HG02885 (cell line): ENCODE measurements around the gene CTNNA3.
"Not testable (repeated sequence)": the region's sequence is repeated elsewhere in the genome, so short reads cannot be mapped to it uniquely, and the experiment has no call there.

ENCODE experiments used
- ATAC-seq: cut with Tn5 transposase; IDR thresholded peaks from one replicate; pipeline ENCODE4 v1.9.1; 2021; ENCODE audit warnings: mild to moderate bottlenecking; ENCODE audit not compliant: unreplicated experiment, poor library complexity

Gene CTNNA3

DNA sequence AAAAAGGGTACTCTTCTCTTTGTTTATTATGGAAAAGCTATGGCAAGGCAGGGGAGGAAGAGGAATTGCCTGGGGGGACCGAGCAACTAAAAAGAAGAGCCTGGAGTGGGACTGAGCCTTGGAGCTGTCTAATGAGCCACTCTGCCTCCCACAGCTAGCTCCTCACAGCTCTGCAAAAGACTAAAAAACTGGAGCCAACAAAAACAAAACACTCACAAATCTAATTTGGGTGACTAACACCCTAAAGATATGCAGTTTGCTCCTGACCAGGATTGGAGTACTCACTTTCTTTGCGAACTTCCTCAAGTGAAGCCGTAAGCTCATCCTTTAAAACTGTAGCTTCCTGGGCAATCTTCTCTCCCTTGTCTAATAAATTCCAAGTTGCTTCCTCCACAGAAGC is 89.4 kb downstream of the CTNNA3 start:
- ATAC-seq = no peak

DNA sequence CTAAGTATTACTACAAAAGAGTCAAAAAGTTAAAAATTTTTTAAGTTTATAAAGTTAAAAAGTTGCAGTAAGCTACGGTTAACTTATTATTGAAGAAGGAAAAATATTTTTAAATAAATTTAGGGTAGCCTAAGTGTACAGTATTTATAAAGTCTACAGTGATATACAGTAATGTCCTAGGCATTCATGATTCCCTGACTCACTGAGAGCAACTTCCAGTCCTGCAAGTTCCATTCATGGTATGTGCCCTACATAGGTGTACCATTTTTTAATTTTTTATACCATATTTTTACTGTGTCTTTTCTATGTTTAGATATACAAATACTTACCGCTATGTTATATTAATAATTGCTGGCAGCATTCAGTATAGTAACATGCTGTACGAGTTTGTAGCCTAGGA is 92.3 kb downstream of the CTNNA3 start:
- ATAC-seq = no peak

DNA sequence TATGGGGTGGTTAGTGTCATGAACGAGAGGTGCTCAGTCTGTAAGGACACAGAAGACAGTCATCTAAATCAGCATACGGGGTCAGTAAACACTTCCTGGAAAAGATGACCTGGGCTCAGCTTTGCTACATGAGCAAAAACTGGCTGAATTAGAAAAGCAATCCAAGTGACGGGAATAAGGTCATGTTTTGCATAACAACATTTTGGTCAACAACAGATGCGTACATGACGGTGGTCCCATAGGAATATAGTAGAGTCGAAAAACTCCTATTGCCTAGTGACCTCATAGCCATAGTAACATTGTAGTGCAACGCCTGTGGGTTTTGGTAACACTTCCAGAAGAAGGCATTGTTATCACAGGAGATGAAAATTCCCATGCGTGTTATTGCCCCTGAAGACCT is 92.9 kb downstream of the CTNNA3 start:
- ATAC-seq = no peak

DNA sequence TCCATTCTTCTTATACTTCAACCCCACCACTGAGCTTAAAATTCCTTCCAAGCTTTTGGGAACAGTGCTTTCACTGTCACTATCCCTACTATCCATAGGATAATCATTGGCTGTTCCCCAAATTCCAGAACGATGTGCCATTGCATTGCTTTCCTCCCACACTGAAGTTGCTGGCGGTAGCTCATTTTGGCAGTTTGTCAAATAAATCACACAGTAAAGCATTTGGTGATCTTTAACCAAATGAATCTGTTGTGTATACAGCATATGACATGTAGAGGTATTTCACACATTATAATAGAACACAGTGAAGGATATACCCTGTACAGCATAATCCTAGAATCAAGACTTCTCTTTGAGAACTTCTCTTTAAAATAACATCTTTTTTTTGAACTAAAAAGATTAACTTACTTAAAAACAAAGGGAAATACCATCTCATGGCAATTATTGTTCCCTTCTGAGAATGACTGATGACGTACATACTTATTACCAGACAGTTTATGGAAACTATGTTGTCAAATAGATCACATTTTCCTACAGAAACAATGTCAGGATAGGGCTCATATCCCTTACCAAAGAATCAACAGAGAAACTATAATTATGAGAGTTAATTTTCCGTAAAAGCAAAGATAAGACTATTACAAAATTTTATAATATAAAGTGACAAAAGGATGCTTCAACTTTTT is 93.6 kb downstream of the CTNNA3 start:
- ATAC-seq = no peak

DNA sequence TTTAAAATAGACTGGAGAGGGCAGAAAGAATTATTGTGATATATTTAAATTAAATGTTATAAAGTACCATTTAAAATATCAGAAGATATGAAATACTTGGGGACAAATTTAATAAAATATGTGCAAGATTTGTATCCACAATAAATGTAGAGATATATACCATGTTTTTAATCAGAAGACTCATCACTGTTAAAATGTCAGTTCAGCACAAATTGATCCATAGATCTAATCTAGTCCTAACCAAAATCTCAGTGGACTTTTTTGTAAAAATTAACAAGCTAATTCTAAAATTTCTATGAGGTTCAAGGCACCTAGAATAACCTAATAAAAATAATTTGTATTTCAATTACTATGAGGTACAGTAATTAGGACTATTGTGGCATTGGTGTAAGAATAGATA is 96.4 kb downstream of the CTNNA3 start:
- no peak for ATAC-seq

DNA sequence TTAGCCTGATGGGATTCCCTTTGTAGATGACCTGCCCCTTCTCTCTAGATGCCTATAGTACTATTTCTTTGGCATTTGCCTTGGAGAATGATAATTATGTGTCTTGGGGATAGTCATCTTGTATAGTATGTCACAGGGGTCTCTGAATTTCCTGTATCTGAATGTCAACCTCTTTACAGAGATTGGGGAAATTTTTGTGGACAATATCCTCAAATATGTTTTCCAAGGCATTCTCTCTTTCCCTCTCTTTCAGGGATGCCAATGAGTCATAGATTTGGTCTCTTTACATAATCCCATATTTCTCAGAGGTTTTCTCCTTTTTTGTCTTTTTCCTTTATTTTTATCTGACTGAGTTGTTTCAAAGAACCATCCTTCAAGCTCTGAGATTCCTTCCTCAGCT is 99.4 kb downstream of the CTNNA3 start:
- ATAC-seq = no peak

DNA sequence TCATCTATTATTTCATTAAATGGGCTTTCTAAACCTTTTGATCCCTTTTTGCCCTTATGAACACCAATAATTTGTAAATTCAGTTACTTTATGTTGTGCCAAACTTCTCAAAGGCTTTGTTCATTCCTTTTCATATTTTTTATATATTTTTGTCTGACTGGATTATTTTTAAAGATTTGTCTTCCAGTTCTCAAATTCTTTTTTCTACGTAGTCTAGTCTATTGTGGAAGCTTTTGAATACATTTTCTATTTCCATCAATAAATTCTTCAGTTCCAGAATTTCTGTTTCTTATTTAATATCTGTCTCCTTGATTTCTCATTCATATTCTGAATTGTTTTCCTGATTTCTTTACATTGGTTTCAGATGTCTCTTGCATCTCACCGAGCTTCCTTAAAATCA is 108.2 kb downstream of the CTNNA3 start:
- no peak for ATAC-seq

DNA sequence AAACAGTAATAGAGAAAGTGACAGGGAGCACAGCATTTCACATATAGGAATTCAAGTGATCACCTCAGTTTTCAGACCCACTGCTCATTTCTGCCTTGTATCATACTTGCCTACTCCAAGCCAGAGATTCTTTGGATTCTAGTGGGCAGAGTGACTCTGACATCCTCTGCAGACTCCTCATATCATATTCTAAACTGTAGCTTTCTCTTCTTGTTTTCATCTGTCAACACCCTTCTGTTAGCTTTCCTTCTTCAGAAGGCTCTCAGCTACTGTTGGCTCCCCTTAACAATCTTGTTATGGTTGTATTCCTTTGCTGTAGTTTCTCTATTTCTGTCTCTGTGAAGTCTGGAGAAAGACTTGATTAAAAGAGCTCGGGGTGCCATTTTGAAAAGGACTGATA is 120.5 kb downstream of the CTNNA3 start:
- ATAC-seq = no peak

DNA sequence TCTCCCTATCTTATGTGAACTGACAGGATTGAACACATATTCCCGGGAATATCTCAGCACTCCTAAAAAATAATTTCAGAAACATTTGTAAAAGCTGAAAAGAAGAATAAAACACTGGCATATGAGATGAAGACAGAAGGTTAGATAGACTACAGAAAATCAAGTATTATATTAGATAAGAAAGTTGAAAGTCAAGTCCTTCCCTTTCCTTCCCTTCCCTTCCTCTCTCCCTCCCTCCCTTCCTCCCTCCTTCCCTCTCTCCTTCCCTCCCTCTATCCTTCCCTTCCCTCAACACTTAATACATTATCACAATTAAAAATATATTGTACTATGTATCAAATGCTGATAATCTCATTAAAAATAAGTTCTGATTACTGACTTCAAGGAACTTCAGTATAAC is 122.5 kb downstream of the CTNNA3 start:
- ATAC-seq = no peak

DNA sequence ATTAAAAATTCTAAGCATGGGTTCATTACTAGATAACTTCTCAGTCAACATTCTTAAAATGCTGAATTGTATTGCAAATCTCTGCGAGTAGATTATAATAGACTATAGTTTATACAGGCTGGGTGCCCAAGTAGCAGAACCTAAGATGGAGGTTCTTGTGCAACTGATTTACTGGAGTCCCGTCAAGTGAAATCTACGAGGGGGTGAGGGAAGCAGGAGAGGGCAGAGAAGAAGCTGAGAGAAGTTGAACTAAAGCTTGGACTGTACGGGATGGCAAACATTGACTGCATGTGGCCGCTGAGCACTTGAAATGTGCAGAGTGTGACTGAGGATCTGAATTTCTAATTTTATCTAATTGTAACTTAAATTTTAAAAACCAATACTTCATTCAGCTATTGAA is 124.5 kb downstream of the CTNNA3 start:
- ATAC-seq = no peak

DNA sequence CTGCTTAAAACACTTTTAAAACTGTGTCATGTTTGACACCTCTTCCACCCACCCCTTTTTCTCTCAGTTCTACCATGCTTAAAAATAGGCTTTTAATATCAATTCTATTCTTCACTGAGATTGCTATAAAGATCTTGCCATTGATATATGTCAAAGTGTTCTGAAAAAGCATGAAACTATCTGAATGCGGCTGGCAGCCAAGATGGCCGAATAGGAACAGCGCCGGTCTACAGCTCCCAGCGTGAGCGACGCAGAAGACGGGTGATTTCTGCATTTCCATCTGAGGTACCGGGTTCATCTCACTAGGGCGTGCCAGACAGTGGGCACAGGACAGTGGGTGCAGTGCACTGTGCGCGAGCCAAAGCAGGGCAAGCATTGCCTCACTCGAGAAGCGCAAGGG is 137.7 kb downstream of the CTNNA3 start:
- not testable (repeated sequence) for ATAC-seq

DNA sequence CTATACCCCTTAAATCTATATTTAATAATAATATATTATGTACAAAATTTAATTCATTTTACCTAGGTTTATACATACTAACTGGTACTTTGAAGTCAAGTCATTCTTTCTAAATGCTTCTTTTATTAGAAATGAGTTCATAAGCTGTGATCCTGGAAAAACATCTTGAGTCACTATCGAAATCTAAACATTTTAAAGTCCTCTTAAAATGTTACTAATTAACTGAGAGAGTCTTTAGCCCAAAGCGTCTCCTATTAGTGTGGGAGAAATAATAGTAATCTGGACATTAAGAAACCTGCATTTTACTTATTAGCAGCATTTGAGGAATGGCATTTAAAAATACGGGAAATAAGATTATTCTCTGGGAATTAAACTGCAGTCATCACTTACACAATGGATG is 142.7 kb downstream of the CTNNA3 start:
- ATAC-seq = no peak

DNA sequence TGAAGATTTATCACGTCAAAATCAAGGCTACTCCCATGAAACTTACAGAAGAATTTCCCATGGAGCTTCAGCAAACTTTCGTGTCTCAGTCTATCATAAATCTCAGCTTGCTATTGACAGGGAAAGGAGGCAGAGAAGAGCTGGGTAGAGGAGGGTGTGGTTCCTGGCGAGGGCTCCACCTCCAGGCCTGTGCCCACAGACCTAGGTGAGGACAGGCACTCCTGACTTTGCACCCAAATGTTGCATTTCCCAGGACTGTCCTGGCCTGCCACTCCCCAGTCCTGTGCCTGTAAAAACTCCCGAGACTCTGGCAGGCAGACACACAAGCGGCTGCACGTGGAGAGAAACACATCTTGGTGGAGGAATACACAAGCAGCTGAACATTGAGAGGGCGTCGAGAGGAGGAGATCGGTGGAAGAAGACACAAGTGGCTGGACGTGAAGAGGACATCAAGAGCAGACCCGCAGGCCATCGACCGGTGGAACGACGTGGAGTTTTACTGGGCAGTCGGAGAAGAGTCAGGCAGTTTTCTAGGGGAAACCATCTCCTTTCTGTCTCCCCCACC is 145.1 kb downstream of the CTNNA3 start:
- no peak for ATAC-seq

DNA sequence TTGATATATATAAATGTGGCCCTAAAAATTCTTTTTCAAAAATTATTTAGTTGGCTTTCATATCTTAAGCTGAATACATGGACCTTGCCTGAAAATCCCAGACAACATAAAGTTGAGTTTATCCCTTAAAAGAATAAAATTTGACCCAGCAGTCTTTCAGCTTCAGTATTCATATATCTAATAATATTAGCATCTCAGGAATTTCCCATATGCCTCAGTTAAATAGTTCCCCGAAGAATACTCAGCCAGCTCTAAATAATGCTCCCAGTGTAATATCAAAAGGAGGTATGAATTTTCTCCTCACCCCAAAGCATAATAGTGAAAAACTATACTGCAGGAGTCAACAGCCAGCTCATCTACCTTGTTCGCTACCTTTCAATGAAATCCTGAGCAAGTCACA is 145.9 kb downstream of the CTNNA3 start:
- no peak for ATAC-seq

DNA sequence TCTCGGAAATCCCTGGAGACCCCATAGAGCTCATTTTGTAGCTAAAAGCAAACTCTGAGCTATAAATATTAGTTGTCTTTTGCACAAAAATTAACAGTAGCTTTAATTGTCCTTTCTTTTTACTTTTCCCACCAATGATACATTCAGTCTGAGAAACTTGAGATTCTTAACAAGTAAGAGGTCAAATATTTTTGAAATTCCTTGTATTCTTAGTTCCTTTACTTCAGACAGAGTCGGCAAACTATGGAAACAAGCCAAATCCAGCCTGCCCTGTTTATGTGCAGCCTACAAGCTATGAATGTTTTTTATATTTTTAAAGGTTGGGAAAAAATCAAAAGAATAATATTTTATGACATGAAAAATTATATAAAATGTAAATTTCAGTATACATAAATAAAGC is 146.6 kb downstream of the CTNNA3 start:
- no peak for ATAC-seq

DNA sequence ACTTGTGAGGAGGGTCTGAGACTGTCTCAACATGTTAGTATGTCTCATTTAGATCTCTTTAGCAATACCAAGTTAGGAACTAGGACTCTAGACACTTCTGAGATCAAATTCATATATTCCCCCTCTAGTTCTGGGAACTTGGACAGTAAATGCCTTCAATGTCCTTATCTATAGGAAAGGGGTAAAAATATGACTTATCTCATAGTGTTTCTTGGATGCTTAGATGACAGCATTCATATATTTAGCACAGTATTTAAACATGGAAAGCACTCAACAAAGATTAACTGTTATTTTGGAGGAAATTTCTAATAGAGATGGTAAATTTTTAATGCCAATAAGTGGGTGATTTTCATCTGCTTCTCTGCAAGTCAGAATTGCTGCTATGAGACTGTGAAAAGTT is 154.6 kb downstream of the CTNNA3 start:
- no peak for ATAC-seq

DNA sequence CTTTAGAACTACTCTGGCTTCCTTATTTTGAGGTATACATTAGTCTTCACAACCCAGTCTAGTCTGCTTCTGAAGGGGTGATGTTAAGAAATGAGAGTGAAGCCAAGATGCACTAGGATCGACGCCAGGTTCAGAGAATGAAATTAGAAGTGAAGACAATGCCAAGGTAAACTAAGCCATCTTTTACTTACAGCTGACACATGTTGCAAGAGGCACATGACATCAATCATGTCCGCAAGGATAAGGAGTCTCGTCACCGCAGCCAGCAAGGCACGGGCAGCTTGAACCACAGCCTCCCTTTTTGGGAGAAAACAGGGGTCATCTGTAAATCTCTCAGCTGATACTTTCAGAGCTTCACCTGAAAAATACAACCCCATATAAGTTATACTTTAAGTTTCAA is 156.7 kb downstream of the CTNNA3 start:
- ATAC-seq = no peak

DNA sequence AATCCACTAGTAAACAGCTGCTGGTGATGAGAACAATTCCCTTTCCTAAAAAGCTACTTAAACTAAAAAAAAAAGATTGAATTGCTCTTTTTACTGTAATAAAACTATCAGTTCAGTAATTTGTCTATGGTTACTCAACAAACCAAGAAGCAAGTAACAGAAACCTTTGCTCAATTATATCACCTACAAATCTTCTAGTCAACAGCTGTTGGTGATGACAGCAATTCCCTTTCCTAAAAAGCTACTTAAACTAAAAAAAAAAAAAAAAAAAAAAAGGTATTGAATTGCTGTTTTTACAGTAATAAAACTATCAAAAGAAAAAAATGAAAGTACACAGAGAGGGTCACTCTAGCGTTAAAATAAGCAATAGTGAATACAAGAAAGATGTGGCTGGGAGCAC is 158.1 kb downstream of the CTNNA3 start:
- ATAC-seq = no peak

DNA sequence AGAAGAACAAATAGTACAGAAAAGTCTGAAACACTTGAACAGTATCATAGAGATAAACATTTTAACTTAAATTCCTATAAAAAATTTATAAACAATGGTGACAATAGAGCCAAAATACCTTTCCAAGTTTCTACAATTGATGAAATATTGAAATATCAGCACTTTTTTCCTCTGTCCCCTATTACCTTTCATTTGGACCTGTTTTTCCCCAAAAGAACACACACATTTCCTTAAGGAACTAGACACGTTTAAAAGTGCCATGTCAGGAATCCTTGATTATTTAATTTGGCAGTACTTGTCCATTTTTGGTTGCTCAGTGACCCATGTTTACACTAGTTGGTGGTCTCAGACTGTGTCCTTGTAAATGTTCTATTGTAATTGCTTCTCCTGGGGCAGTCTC is 162.6 kb downstream of the CTNNA3 start:
- ATAC-seq = no peak

DNA sequence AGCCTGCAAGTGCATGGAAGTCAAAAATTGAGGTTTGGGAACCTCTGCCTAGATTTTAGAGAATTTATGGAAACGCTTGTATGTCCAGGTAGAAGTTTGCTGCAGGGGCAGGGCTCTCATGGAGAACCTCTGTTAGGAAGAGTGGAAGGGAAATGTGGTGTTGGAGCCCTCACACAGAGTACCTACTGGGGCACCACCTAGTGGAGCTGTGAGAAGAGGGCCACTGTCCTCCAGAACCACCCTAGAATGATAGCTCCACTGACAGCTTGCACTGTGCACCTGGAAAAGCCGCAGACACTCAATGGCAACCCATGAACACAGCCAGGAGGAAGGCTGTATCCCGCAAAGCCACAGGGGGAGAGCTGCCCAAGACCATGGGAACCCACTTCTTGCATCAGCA is 165.0 kb downstream of the CTNNA3 start:
- ATAC-seq = not testable (repeated sequence)

DNA sequence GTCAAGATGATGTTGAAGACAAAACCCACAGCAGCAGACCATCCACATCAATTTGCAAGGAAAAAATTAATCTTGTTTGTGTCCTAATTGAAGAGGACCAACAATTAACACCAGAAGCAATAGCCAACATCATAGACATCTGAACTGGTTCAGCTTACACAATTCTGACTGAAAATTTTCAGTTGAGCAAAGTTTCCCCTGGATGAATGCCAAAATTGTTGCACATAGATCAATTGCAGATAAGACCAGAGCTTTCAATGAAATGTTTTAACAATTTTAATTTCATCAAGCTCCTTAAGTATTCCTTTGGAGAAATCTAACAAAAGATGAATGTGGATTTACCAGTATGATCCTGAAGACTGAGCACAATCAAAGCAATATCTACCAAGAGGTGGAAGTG is 168.6 kb downstream of the CTNNA3 start:
- no peak for ATAC-seq

DNA sequence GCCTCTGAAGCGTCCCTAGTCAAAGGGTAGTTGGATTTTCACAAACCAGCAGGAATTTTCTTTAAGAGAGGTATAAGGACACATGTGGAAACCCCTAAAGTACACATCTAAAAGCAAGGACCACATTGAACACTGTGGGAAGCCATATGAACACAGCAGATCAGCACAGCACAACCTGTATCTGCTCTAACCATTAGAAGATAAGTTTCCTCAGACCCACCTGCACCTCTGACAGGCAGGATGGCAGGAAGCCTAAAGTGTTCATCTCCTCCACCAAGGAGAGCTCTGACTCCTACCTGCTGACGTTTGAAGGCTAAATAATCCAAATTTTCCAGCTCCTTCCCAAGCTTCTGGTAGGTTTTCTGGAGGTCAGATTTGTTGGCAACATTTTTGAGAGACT is 174.4 kb downstream of the CTNNA3 start:
- no peak for ATAC-seq
